ENCODE results near the gene INAFM2. TPM values are rescaled to one million over a fixed set of nuclear protein-coding genes. Genes with fewer than 3 reads are reported as not detected.

The INAFM2 gene
- total and polyA plus RNA-seq, 2 experiments from 2014 or later = 18.1 to 32.7 TPM

GRCh38 chr15:40368719-40369473, 45.4 kb downstream of the INAFM2 start:
- Mint-ChIP-seq H3K27me3 (ENCODE audit: insufficient read depth, low read depth, poor library complexity) (peaks cover 31% of the 10 kb centered on the region), H3K36me3 (ENCODE audit: low read depth) (no peaks in the 10 kb centered on the region; the same call in 2 of the 3 replicates), H3K27ac (no peak overlapping the region), H3K9me3 (peaks cover 2% of the 10 kb centered on the region; the same call in 1 of the 3 replicates), H3K4me3 (peak overlapping the region; percentile 34; the same call in 1 of the 3 replicates), H3K4me1 (peaks cover 30% of the 10 kb centered on the region)
- TF ChIP-seq EZH2phosphoT487 (IDR thresholded peaks at IDR 0.05; ENCODE audit: unreplicated experiment) = no peak
- no peak for TF ChIP-seq JUNB (IDR thresholded peaks at IDR 0.05; ENCODE audit: unreplicated experiment)
- TF ChIP-seq ZNF114 (CRISPR knock-in tag; IDR thresholded peaks at IDR 0.05) = no peak
- TF ChIP-seq ZNF331 (CRISPR knock-in tag; IDR thresholded peaks at IDR 0.05; ENCODE audit: low read depth) = no peak
- no peak for TF ChIP-seq EZH2 (IDR thresholded peaks at IDR 0.05; ENCODE audit: low read depth, unreplicated experiment)
- no peak for TF ChIP-seq NANOG (IDR thresholded peaks at IDR 0.05; ENCODE audit: borderline replicate concordance)
- no peak for TF ChIP-seq REST (IDR thresholded peaks at IDR 0.05; ENCODE audit: unreplicated experiment)
- TF ChIP-seq, protein P1, sequence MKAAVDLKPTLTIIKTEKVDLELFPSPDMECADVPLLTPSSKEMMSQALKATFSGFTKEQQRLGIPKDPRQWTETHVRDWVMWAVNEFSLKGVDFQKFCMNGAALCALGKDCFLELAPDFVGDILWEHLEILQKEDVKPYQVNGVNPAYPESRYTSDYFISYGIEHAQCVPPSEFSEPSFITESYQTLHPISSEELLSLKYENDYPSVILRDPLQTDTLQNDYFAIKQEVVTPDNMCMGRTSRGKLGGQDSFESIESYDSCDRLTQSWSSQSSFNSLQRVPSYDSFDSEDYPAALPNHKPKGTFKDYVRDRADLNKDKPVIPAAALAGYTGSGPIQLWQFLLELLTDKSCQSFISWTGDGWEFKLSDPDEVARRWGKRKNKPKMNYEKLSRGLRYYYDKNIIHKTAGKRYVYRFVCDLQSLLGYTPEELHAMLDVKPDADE (IDR thresholded peaks at IDR 0.05) = no peak
- TF ChIP-seq CREB1 (CRISPR knock-in tag; IDR thresholded peaks at IDR 0.05; ENCODE audit: low read depth) = no peak
- no peak for TF ChIP-seq POLR2AphosphoS5 (IDR thresholded peaks at IDR 0.05; ENCODE audit: low read depth)
- TF ChIP-seq, protein P2, sequence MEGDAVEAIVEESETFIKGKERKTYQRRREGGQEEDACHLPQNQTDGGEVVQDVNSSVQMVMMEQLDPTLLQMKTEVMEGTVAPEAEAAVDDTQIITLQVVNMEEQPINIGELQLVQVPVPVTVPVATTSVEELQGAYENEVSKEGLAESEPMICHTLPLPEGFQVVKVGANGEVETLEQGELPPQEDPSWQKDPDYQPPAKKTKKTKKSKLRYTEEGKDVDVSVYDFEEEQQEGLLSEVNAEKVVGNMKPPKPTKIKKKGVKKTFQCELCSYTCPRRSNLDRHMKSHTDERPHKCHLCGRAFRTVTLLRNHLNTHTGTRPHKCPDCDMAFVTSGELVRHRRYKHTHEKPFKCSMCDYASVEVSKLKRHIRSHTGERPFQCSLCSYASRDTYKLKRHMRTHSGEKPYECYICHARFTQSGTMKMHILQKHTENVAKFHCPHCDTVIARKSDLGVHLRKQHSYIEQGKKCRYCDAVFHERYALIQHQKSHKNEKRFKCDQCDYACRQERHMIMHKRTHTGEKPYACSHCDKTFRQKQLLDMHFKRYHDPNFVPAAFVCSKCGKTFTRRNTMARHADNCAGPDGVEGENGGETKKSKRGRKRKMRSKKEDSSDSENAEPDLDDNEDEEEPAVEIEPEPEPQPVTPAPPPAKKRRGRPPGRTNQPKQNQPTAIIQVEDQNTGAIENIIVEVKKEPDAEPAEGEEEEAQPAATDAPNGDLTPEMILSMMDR (conservative IDR thresholded peaks at IDR 0.05; ENCODE audit: low read depth in 2 of 2) = no peak
- no peak for TF ChIP-seq STAT1 (IDR thresholded peaks at IDR 0.05; ENCODE audit: unreplicated experiment)
- TF ChIP-seq, protein P3, sequence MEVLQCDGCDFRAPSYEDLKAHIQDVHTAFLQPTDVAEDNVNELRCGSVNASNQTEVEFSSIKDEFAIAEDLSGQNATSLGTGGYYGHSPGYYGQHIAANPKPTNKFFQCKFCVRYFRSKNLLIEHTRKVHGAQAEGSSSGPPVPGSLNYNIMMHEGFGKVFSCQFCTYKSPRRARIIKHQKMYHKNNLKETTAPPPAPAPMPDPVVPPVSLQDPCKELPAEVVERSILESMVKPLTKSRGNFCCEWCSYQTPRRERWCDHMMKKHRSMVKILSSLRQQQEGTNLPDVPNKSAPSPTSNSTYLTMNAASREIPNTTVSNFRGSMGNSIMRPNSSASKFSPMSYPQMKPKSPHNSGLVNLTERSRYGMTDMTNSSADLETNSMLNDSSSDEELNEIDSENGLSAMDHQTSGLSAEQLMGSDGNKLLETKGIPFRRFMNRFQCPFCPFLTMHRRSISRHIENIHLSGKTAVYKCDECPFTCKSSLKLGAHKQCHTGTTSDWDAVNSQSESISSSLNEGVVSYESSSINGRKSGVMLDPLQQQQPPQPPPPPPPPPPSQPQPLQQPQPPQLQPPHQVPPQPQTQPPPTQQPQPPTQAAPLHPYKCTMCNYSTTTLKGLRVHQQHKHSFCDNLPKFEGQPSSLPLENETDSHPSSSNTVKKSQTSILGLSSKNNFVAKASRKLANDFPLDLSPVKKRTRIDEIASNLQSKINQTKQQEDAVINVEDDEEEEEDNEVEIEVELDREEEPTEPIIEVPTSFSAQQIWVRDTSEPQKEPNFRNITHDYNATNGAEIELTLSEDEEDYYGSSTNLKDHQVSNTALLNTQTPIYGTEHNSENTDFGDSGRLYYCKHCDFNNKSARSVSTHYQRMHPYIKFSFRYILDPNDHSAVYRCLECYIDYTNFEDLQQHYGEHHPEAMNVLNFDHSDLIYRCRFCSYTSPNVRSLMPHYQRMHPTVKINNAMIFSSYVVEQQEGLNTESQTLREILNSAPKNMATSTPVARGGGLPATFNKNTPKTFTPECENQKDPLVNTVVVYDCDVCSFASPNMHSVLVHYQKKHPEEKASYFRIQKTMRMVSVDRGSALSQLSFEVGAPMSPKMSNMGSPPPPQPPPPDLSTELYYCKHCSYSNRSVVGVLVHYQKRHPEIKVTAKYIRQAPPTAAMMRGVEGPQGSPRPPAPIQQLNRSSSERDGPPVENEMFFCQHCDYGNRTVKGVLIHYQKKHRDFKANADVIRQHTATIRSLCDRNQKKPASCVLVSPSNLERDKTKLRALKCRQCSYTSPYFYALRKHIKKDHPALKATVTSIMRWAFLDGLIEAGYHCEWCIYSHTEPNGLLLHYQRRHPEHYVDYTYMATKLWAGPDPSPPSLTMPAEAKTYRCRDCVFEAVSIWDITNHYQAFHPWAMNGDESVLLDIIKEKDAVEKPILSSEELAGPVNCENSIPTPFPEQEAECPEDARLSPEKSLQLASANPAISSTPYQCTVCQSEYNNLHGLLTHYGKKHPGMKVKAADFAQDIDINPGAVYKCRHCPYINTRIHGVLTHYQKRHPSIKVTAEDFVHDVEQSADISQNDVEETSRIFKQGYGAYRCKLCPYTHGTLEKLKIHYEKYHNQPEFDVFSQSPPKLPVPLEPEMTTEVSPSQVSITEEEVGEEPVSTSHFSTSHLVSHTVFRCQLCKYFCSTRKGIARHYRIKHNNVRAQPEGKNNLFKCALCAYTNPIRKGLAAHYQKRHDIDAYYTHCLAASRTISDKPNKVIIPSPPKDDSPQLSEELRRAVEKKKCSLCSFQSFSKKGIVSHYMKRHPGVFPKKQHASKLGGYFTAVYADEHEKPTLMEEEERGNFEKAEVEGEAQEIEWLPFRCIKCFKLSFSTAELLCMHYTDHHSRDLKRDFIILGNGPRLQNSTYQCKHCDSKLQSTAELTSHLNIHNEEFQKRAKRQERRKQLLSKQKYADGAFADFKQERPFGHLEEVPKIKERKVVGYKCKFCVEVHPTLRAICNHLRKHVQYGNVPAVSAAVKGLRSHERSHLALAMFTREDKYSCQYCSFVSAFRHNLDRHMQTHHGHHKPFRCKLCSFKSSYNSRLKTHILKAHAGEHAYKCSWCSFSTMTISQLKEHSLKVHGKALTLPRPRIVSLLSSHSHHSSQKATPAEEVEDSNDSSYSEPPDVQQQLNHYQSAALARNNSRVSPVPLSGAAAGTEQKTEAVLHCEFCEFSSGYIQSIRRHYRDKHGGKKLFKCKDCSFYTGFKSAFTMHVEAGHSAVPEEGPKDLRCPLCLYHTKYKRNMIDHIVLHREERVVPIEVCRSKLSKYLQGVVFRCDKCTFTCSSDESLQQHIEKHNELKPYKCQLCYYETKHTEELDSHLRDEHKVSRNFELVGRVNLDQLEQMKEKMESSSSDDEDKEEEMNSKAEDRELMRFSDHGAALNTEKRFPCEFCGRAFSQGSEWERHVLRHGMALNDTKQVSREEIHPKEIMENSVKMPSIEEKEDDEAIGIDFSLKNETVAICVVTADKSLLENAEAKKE (CRISPR knock-in tag; IDR thresholded peaks at IDR 0.05) = no peak
- no peak overlapping the region for H3K27ac ChIP-seq (ENCODE audit: low read depth)
- no peak for DNase-seq (ENCODE audit: low spot score)
- 0 out of 2 replicates have a peak, but pooled peaks cover 3% of the 10 kb centered on the region for H3F3A ChIP-seq (replicated peaks; ENCODE audit: low read depth)
- ATAC-seq = no peak
- no peaks in the 10 kb centered on the region for H4K20me1 ChIP-seq (replicated peaks; ENCODE audit: insufficient read depth)
- peaks cover 19% of the 10 kb centered on the region for H3K4me1 ChIP-seq (ENCODE audit: insufficient read depth)
- no peaks in the 10 kb centered on the region for H3K36me3 ChIP-seq (ENCODE audit: insufficient read depth)
- H3K79me2 ChIP-seq (replicated peaks; ENCODE audit: insufficient read depth) = no peaks in the 10 kb centered on the region
- peaks cover 28% of the 10 kb centered on the region for H3K27me3 ChIP-seq (ENCODE audit: insufficient read depth)
- no peak overlapping the region for H3K4me3 ChIP-seq
- no peaks in the 10 kb centered on the region for H3K9me2 ChIP-seq (ENCODE audit: insufficient read depth)
- H3K4me2 ChIP-seq = no peak overlapping the region
- H2AFZ ChIP-seq = peak overlapping the region; percentile 90; the same call in 1 of the 2 replicates

Measured in GM23338 (cell line).